ENCODE data around the gene DCAF8L2. TPM values are rescaled to one million over a fixed set of nuclear protein-coding genes. Genes with fewer than 3 reads are reported as not detected.

Gene DCAF8L2
- total RNA-seq, 1 experiment from 2014 or later = not detected

DNA sequence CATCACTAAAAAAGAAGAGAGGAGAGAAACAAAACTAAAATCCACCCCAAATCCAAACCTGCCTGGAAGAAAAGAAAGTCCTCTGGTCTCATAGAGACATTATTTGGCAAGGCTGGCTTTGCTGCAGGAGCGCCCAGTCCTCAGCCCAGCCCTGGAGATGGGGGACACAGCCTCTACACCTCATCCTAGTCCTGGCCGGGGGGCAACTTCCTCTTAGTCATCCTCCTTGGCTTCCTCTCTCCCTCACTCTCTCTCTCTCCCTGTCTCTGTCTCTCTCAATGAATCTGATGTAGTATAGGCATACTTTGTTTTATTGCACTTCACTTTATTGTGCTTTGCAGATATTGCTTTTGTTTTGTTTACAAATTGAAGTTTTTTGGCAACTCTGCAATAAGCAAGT is 161.8 kb downstream of the DCAF8L2 start:
- Mint-ChIP-seq H3K36me3 (ENCODE audit: insufficient read depth, unreplicated experiment) (no peaks in the 10 kb centered on the region), H3K27me3 (ENCODE audit: insufficient read depth, unreplicated experiment) (no peaks in the 10 kb centered on the region), H3K4me1 (ENCODE audit: low read depth, unreplicated experiment) (no peaks in the 10 kb centered on the region), H3K9me3 (ENCODE audit: unreplicated experiment) (no peaks in the 10 kb centered on the region), H3K27ac (ENCODE audit: unreplicated experiment) (no peak overlapping the region), H3K4me3 (ENCODE audit: unreplicated experiment) (no peak overlapping the region)
- BruUV-seq (replicated peaks) = no TSS peak
- no peak for DNase-seq
- TF ChIP-seq, protein P1, sequence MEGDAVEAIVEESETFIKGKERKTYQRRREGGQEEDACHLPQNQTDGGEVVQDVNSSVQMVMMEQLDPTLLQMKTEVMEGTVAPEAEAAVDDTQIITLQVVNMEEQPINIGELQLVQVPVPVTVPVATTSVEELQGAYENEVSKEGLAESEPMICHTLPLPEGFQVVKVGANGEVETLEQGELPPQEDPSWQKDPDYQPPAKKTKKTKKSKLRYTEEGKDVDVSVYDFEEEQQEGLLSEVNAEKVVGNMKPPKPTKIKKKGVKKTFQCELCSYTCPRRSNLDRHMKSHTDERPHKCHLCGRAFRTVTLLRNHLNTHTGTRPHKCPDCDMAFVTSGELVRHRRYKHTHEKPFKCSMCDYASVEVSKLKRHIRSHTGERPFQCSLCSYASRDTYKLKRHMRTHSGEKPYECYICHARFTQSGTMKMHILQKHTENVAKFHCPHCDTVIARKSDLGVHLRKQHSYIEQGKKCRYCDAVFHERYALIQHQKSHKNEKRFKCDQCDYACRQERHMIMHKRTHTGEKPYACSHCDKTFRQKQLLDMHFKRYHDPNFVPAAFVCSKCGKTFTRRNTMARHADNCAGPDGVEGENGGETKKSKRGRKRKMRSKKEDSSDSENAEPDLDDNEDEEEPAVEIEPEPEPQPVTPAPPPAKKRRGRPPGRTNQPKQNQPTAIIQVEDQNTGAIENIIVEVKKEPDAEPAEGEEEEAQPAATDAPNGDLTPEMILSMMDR (IDR thresholded peaks at IDR 0.05; ENCODE audit: insufficient read depth in 1 of 2, low read depth in 1 of 2, low read length in 1 of 2, severe bottlenecking in 1 of 2, unreplicated experiment in 1 of 2) = no peak
- Histone ChIP-seq H3K27me3 (replicated peaks; ENCODE audit: control insufficient read depth, insufficient read depth, low read length) (no peaks in the 10 kb centered on the region), H3K9me3 (no peaks in the 10 kb centered on the region), H3K36me3 (ENCODE audit: control insufficient read depth, insufficient read depth, low read length) (no peaks in the 10 kb centered on the region), H3K4me1 (no peaks in the 10 kb centered on the region), H3K4me3 (ENCODE audit: low read depth, low read length) (no peak overlapping the region)
- ChIA-PET CTCF (no interaction called here), POLR2A (no interaction called here)
- intact Hi-C loops (cut with micrococcal nuclease; ENCODE audit: unreplicated experiment) = no loop called here

DNA sequence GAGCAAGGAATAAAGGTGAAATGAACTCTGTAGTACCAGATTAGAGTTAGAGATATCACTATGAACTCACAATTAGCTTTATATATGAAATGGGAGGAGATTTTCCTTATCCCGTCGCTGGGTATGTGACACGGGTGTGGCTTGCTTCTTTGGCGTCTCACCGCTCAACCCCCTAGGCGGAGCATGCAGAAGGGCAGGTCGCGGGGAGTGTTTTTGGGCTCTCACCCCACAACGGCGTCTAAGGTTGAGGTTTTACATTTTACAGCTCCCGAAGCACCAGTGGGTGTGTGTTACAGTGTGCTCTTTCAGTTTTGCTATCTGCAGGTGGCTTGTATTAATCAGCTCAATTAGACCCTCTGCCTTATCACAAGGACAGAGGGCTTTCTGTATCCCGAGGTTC is 175.6 kb downstream of the DCAF8L2 start:
- Mint-ChIP-seq H3K4me1 (ENCODE audit: low read depth, unreplicated experiment) (no peaks in the 10 kb centered on the region), H3K36me3 (ENCODE audit: insufficient read depth, unreplicated experiment) (no peaks in the 10 kb centered on the region), H3K27me3 (ENCODE audit: insufficient read depth, unreplicated experiment) (no peaks in the 10 kb centered on the region), H3K4me3 (ENCODE audit: unreplicated experiment) (no peak overlapping the region), H3K9me3 (ENCODE audit: unreplicated experiment) (no peaks in the 10 kb centered on the region), H3K27ac (ENCODE audit: unreplicated experiment) (no peak overlapping the region)
- TF ChIP-seq, protein P1 (IDR thresholded peaks at IDR 0.05; ENCODE audit: insufficient read depth in 1 of 2, low read depth in 1 of 2, low read length in 1 of 2, severe bottlenecking in 1 of 2, unreplicated experiment in 1 of 2) = no peak
- H3K4me1 ChIP-seq = no peaks in the 10 kb centered on the region
- POLR2A ChIA-PET = no interaction called here
- no peak overlapping the region for H3K4me3 ChIP-seq (ENCODE audit: low read depth, low read length)
- DNase-seq = no peak
- CTCF ChIA-PET = no interaction called here
- no TSS peak for BruUV-seq (replicated peaks)
- intact Hi-C loops (cut with micrococcal nuclease; ENCODE audit: unreplicated experiment) = no loop called here
- no peaks in the 10 kb centered on the region for H3K27me3 ChIP-seq (replicated peaks; ENCODE audit: control insufficient read depth, insufficient read depth, low read length)
- H3K9me3 ChIP-seq = no peaks in the 10 kb centered on the region
- H3K36me3 ChIP-seq (ENCODE audit: control insufficient read depth, insufficient read depth, low read length) = no peaks in the 10 kb centered on the region

DNA sequence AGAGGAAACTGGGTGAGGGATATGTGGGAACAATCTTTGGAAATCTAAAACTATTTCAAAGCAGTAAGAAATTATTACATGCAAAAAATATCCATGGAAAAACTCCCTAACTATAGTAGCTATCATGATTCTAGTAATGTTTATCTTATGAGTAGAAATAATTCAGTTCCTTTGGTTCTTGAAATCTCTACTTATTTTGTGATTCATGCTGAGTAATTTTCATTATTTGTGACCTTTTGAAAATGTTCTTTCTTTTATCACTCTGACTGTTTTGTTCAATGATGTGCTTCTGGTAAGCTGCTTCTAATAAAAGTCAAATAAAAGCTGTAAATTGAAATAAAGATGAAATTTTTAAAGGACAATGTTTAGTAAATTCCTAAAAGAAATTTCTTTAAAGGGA is 177.2 kb downstream of the DCAF8L2 start:
- H3K9me3 Mint-ChIP-seq (ENCODE audit: unreplicated experiment) = no peaks in the 10 kb centered on the region
- TF ChIP-seq, protein P1 (IDR thresholded peaks at IDR 0.05; ENCODE audit: insufficient read depth in 1 of 2, low read depth in 1 of 2, low read length in 1 of 2, severe bottlenecking in 1 of 2, unreplicated experiment in 1 of 2) = no peak
- no peak for DNase-seq
- Histone ChIP-seq H3K27me3 (replicated peaks; ENCODE audit: control insufficient read depth, insufficient read depth, low read length) (no peaks in the 10 kb centered on the region), H3K4me3 (ENCODE audit: low read depth, low read length) (no peak overlapping the region), H3K4me1 (no peaks in the 10 kb centered on the region), H3K9me3 (no peaks in the 10 kb centered on the region), H3K36me3 (ENCODE audit: control insufficient read depth, insufficient read depth, low read length) (no peaks in the 10 kb centered on the region)
- H3K4me1 Mint-ChIP-seq (ENCODE audit: low read depth, unreplicated experiment) = no peaks in the 10 kb centered on the region
- H3K36me3 Mint-ChIP-seq (ENCODE audit: insufficient read depth, unreplicated experiment) = no peaks in the 10 kb centered on the region
- no peaks in the 10 kb centered on the region for H3K27me3 Mint-ChIP-seq (ENCODE audit: insufficient read depth, unreplicated experiment)
- ChIA-PET POLR2A (no interaction called here), CTCF (no interaction called here)
- no peak overlapping the region for H3K4me3 Mint-ChIP-seq (ENCODE audit: unreplicated experiment)
- intact Hi-C loops (cut with micrococcal nuclease; ENCODE audit: unreplicated experiment) = no loop called here
- H3K27ac Mint-ChIP-seq (ENCODE audit: unreplicated experiment) = no peak overlapping the region
- no TSS peak for BruUV-seq (replicated peaks)

Measured in Caco-2 (cell line).